Measurements from ENCODE around the gene TSSK1B.
"Not testable (repeated sequence)": the region's sequence is repeated elsewhere in the genome, so short reads cannot be mapped to it uniquely, and the experiment has no call there.

TSSK1B gene

DNA sequence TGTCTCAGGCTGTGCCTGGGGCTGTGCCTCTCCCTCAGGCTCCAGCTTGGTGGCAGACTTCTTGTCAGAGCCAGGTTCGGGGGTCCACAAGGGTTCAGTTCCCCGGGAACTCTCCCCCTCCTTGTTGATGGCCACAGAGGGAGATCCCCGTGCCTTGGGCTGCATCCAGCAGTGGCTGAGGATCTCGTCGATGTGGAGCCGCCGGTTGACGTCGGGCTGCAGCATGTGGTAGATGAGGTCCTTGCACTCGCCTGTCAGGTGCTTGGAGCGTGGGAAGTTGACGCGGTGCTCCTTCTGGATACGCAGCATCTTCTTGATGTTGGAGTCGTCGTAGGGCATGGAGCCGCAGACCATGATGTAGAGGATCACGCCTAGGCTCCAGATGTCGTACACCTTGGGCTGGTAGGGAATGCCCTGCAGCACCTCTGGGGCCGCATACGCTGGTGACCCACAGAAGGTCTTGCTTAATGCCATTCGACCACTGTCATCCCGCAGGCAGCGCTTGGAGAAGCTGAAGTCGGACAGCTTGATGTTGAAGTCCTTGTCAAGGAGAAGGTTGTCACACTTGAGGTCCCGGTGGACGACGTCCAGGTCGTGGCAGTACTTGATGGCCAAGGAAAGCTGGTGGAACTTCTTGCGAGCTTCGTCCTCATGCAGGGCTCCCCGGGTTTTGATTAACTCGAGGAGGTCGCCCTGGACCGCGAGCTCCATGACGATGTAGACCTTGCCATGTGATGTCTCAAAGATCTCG, 752 bp downstream of the TSSK1B start:
- Mint-ChIP-seq H3K4me3 (no peak overlapping the region), H3K36me3 (ENCODE audit: low read depth) (no peaks in the 10 kb centered on the region), H3K4me1 (ENCODE audit: low read depth) (no peaks in the 10 kb centered on the region), H3K9me3 (no peaks in the 10 kb centered on the region), H3K27ac (no peak overlapping the region), H3K27me3 (peaks cover 2% of the 10 kb centered on the region)
- DNase-seq: no peak

- no peaks in the 10 kb centered on the region for H3K36me3 Mint-ChIP-seq (ENCODE audit: low read depth)
- DNase-seq: no peak
- H3K4me3 Mint-ChIP-seq: no peak overlapping the region
- peaks cover 2% of the 10 kb centered on the region for H3K27me3 Mint-ChIP-seq
- H3K4me1 Mint-ChIP-seq (ENCODE audit: low read depth): no peaks in the 10 kb centered on the region
- no peaks in the 10 kb centered on the region for H3K9me3 Mint-ChIP-seq
- no peak overlapping the region for H3K27ac Mint-ChIP-seq
Observed at GRCh38 chr5:113433071-113433470, 1.7 kb downstream of the TSSK1B start.

- Mint-ChIP-seq H3K9me3 (no peaks in the 10 kb centered on the region), H3K4me1 (ENCODE audit: low read depth) (no peaks in the 10 kb centered on the region), H3K27ac (no peak overlapping the region), H3K27me3 (no peaks in the 10 kb centered on the region), H3K4me3 (no peak overlapping the region), H3K36me3 (ENCODE audit: low read depth) (no peaks in the 10 kb centered on the region)
- no peak for DNase-seq
Observed at GRCh38 chr5:113427871-113428574, 6.8 kb downstream of the TSSK1B start.

- no peak overlapping the region for H3K4me3 Mint-ChIP-seq
Observed at GRCh38 chr5:113425909-113426308, 8.9 kb downstream of the TSSK1B start.

GRCh38 chr5:113421693-113422092, 13.1 kb downstream of the TSSK1B start:
- H3K27ac Mint-ChIP-seq: no peak overlapping the region
- DNase-seq: no peak
- no peak overlapping the region for H3K4me3 Mint-ChIP-seq
- no peaks in the 10 kb centered on the region for H3K9me3 Mint-ChIP-seq
- no peaks in the 10 kb centered on the region for H3K4me1 Mint-ChIP-seq (ENCODE audit: low read depth)
- no peaks in the 10 kb centered on the region for H3K36me3 Mint-ChIP-seq (ENCODE audit: low read depth)
- peaks cover 3% of the 10 kb centered on the region for H3K27me3 Mint-ChIP-seq

More at GRCh38 chr5:113425909-113426308, 8.9 kb downstream of the TSSK1B start:
- Mint-ChIP-seq H3K9me3 (no peaks in the 10 kb centered on the region), H3K27ac (no peak overlapping the region), H3K27me3 (peaks cover 3% of the 10 kb centered on the region), H3K36me3 (ENCODE audit: low read depth) (no peaks in the 10 kb centered on the region), H3K4me1 (ENCODE audit: low read depth) (no peaks in the 10 kb centered on the region)
- DNase-seq: no peak

DNA sequence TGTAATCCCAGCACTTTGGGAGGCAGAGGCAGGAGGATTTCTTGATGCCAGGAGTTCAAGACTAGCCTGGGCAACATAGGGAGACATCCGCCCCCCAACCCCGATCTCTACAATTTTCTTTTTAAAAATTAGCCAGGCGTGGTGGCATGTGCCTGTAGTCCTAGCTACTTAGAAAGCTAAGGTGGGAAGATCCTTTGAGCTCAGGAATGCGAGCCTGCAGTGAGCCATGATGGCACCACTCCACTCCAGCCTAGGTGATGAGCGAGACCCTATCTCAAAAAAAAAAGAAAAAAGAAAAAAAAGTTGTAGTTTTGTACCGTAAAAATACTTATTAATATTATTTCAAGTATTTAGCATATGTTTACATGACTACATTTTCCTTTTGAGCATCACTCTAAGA, 29.3 kb downstream of the TSSK1B start:
- H3K4me3 Mint-ChIP-seq: no peak overlapping the region
- no peak overlapping the region for H3K27ac Mint-ChIP-seq
- H3K27me3 Mint-ChIP-seq: no peaks in the 10 kb centered on the region
- H3K4me1 Mint-ChIP-seq (ENCODE audit: low read depth): no peaks in the 10 kb centered on the region
- H3K36me3 Mint-ChIP-seq (ENCODE audit: low read depth): no peaks in the 10 kb centered on the region
- H3K9me3 Mint-ChIP-seq: no peaks in the 10 kb centered on the region
- no peak for DNase-seq

DNA sequence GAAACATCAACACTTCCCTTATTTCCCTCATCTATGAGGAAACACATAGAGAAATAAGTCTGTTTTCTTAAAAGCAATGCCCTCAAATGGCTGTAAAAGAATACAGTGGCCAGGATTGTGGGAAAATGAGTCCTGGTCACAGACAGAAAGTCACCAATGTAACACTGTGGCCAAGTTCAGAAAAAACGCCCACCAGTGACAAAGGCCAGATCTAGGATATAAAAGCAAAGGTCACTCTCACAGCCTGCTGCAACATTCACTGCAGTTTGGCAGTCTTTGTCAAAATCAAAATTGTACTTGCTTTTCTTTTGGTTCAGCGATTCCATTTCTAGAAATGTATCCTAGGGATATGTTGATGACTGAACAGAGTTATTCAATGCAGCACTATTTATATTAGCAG, 30.5 kb downstream of the TSSK1B start:
- H3K27me3 Mint-ChIP-seq: no peaks in the 10 kb centered on the region
- no peak for DNase-seq
- H3K9me3 Mint-ChIP-seq: no peaks in the 10 kb centered on the region
- no peak overlapping the region for H3K4me3 Mint-ChIP-seq
- H3K4me1 Mint-ChIP-seq (ENCODE audit: low read depth): no peaks in the 10 kb centered on the region
- H3K36me3 Mint-ChIP-seq (ENCODE audit: low read depth): no peaks in the 10 kb centered on the region
- H3K27ac Mint-ChIP-seq: no peak overlapping the region

GRCh38 chr5:113397986-113398385, 36.8 kb downstream of the TSSK1B start:
- DNase-seq; H3K27ac Mint-ChIP-seq; H3K4me3 Mint-ChIP-seq; H3K36me3 Mint-ChIP-seq (ENCODE audit: low read depth); H3K27me3 Mint-ChIP-seq; H3K9me3 Mint-ChIP-seq; H3K4me1 Mint-ChIP-seq (ENCODE audit: low read depth): not testable (repeated sequence)

GRCh38 chr5:113397046-113397445, 37.7 kb downstream of the TSSK1B start:
- no peaks in the 10 kb centered on the region for H3K9me3 Mint-ChIP-seq
- H3K4me1 Mint-ChIP-seq (ENCODE audit: low read depth): no peaks in the 10 kb centered on the region
- H3K36me3 Mint-ChIP-seq (ENCODE audit: low read depth): no peaks in the 10 kb centered on the region
- H3K27ac Mint-ChIP-seq: no peak overlapping the region
- H3K4me3 Mint-ChIP-seq: no peak overlapping the region
- DNase-seq: no peak
- no peaks in the 10 kb centered on the region for H3K27me3 Mint-ChIP-seq

- DNase-seq: no peak
- Mint-ChIP-seq H3K36me3 (ENCODE audit: low read depth) (no peaks in the 10 kb centered on the region), H3K4me1 (ENCODE audit: low read depth) (no peaks in the 10 kb centered on the region), H3K4me3 (no peak overlapping the region), H3K9me3 (no peaks in the 10 kb centered on the region), H3K27ac (no peak overlapping the region), H3K27me3 (no peaks in the 10 kb centered on the region)
Observed at GRCh38 chr5:113394658-113395057, 40.1 kb downstream of the TSSK1B start.

DNA sequence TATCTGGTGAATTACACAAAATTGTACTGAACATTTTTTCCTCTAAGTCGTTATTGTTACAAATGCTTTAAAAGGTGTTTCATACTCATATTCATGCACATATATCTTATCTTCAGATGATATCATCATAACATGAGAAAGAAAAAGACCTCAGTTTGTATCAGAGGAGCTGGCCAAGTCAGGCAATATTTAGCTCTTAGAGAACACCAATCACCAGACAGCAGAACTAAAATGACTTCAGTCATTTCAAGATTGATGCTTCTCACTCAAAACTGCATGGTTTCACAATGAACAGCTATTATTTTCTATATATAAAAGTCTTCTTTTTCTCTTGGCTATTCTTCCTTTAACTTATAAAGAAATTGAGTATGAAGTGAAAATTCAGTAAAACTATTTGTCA, 44.6 kb downstream of the TSSK1B start:
- peaks cover 19% of the 10 kb centered on the region for H3K27me3 Mint-ChIP-seq
- no peaks in the 10 kb centered on the region for H3K9me3 Mint-ChIP-seq
- no peak overlapping the region for H3K4me3 Mint-ChIP-seq
- H3K36me3 Mint-ChIP-seq (ENCODE audit: low read depth): no peaks in the 10 kb centered on the region
- H3K4me1 Mint-ChIP-seq (ENCODE audit: low read depth): no peaks in the 10 kb centered on the region
- DNase-seq: no peak
- H3K27ac Mint-ChIP-seq: no peak overlapping the region

- no peak for DNase-seq
- no peak overlapping the region for H3K4me3 Mint-ChIP-seq
- H3K27me3 Mint-ChIP-seq: peaks cover 23% of the 10 kb centered on the region
- no peak overlapping the region for H3K27ac Mint-ChIP-seq
- H3K4me1 Mint-ChIP-seq (ENCODE audit: low read depth): no peaks in the 10 kb centered on the region
- H3K36me3 Mint-ChIP-seq (ENCODE audit: low read depth): no peaks in the 10 kb centered on the region
- H3K9me3 Mint-ChIP-seq: no peaks in the 10 kb centered on the region
Observed at GRCh38 chr5:113389116-113389515, 45.7 kb downstream of the TSSK1B start.

DNA sequence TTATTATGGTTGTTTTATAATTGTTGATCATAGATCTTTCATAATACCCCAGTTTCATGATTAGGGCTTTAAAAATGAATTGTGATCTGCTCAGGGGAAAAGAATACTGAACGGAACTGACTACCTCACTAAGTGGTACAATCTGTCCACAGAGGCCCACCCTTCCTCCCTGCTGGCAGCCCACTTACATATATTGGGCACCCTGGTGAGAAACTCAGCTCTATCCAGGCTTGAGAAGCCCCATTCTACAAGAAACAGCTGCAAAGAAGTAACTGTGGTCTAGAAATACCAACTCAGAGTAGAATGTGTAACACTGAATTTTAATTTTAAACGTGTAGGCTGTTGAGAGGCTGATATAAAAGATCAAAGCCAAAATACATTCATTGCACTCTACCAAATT, 46.9 kb downstream of the TSSK1B start:
- Mint-ChIP-seq H3K4me3 (no peak overlapping the region), H3K27ac (no peak overlapping the region), H3K36me3 (ENCODE audit: low read depth) (no peaks in the 10 kb centered on the region), H3K27me3 (peaks cover 28% of the 10 kb centered on the region), H3K4me1 (ENCODE audit: low read depth) (no peaks in the 10 kb centered on the region), H3K9me3 (no peaks in the 10 kb centered on the region)
- no peak for DNase-seq

- H3K27me3 Mint-ChIP-seq: peaks cover 31% of the 10 kb centered on the region
- H3K4me3 Mint-ChIP-seq: no peak overlapping the region
- H3K36me3 Mint-ChIP-seq (ENCODE audit: low read depth): no peaks in the 10 kb centered on the region
- peaks cover 10% of the 10 kb centered on the region for H3K4me1 Mint-ChIP-seq (ENCODE audit: low read depth)
- H3K9me3 Mint-ChIP-seq: no peaks in the 10 kb centered on the region
- H3K27ac Mint-ChIP-seq: no peak overlapping the region
- no peak for DNase-seq
Observed at GRCh38 chr5:113384782-113385285, 50.0 kb downstream of the TSSK1B start.

DNA sequence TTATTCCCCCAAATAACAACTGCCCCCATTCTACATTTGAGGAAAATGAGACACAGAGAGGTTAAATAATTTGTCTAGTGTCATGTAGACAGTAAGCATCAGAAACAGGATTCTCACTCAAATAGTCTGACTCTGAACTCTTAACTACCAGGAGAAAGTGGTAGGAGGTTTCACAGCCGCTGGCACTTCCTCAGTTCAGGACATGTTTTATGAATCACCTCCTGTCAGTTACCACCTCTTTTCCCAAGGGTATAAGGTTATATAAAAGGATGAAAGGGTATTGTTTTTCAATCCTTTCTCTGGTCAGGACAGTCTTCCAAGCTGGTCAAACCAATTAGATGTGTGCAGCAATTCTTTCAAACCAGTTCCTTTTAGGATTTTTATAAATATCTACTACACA, 52.1 kb downstream of the TSSK1B start:
- Mint-ChIP-seq H3K9me3 (no peaks in the 10 kb centered on the region), H3K36me3 (ENCODE audit: low read depth) (no peaks in the 10 kb centered on the region), H3K4me3 (no peak overlapping the region), H3K27me3 (peaks cover 25% of the 10 kb centered on the region), H3K27ac (no peak overlapping the region), H3K4me1 (ENCODE audit: low read depth) (peaks cover 24% of the 10 kb centered on the region)
- DNase-seq: no peak
